Stomach (tissue), 4 donors: ENCODE data around the gene TADA3.

Experiments used
- EP300 ChIP-seq: sonication (generic); formaldehyde crosslinking; IDR thresholded peaks from one replicate; pipeline ENCODE4 v1.6.1; 2017; ENCODE audit warnings: antibody characterized with exemption
- POLR2A ChIP-seq, 4 donors: fragments of 450-650 bp; IDR thresholded peaks; one replicate each; pipeline ENCODE4 v1.6.1; 2016; ENCODE audit warnings: antibody characterized with exemption in 4 of 4, control low read depth in 2 of 4, mild to moderate bottlenecking in 1 of 4, moderate library complexity in 1 of 4
- TF ChIP-seq, protein P1 (sequence below), 7 experiments: fragments of 450-650 bp in 4 of 7; fragments of 200-600 bp in 3 of 7; sonication (generic) in 3 of 7; IDR thresholded peaks; one replicate each; pipeline ENCODE4 v1.5.1; 2016 to 2019; ENCODE audit warnings: antibody characterized with exemption in 7 of 7, control low read depth in 2 of 7, mild to moderate bottlenecking in 1 of 7

DNA sequence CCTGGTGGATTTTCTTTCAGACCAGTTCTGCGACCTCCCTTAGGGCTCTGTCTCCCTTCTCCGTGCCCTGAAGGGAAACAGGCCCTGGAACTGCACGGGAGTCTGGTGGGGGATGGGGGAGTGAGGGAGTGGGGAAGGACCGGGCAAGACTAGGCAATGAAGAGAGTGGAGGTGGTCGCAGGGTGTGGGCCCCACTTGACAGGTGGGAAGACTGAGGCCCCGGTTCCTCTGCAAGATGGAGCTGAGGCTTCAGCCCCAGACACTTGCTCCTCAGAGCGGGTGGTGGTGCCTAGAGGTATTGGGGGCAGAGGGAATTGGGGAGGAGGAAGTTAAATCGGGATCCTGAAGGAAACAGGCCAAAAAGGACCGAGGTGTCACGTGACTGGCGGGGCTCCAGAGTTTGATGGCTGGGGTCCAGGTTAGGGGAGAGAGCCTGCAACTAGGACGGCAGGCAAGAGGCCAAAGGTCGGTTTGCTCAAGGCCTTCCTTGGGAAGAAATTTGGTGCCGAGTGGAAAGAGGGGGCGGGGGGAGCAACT, 21.9 kb downstream of the TADA3 start:
- no peak for TF ChIP-seq POLR2A (IDR thresholded peaks at IDR 0.05)
- no peak for TF ChIP-seq EP300
- TF ChIP-seq, protein P1, sequence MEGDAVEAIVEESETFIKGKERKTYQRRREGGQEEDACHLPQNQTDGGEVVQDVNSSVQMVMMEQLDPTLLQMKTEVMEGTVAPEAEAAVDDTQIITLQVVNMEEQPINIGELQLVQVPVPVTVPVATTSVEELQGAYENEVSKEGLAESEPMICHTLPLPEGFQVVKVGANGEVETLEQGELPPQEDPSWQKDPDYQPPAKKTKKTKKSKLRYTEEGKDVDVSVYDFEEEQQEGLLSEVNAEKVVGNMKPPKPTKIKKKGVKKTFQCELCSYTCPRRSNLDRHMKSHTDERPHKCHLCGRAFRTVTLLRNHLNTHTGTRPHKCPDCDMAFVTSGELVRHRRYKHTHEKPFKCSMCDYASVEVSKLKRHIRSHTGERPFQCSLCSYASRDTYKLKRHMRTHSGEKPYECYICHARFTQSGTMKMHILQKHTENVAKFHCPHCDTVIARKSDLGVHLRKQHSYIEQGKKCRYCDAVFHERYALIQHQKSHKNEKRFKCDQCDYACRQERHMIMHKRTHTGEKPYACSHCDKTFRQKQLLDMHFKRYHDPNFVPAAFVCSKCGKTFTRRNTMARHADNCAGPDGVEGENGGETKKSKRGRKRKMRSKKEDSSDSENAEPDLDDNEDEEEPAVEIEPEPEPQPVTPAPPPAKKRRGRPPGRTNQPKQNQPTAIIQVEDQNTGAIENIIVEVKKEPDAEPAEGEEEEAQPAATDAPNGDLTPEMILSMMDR (IDR thresholded peaks at IDR 0.05): no peak
